ENCODE measurements around the gene SMIM11.

- no peak for TF ChIP-seq CTCF (IDR thresholded peaks at IDR 0.05; ENCODE audit: low read depth, low read length)
- no peak for TF ChIP-seq EZH2phosphoT487 (IDR thresholded peaks at IDR 0.05; ENCODE audit: low read depth)
Observed at GRCh38 chr21:34357889-34358288, 17.4 kb upstream of the SMIM11 start.
